ENCODE measurements around the gene AP1S1. TPM values are rescaled to one million over a fixed set of nuclear protein-coding genes. Genes with fewer than 3 reads are reported as not detected.

The AP1S1 gene
- total and polyA plus RNA-seq, 9 of the 15 experiments (the other 6 are each of a cell fraction or from before 2014, with no cell fraction given): 4.4 to 149 (median 89.4) TPM

DNA sequence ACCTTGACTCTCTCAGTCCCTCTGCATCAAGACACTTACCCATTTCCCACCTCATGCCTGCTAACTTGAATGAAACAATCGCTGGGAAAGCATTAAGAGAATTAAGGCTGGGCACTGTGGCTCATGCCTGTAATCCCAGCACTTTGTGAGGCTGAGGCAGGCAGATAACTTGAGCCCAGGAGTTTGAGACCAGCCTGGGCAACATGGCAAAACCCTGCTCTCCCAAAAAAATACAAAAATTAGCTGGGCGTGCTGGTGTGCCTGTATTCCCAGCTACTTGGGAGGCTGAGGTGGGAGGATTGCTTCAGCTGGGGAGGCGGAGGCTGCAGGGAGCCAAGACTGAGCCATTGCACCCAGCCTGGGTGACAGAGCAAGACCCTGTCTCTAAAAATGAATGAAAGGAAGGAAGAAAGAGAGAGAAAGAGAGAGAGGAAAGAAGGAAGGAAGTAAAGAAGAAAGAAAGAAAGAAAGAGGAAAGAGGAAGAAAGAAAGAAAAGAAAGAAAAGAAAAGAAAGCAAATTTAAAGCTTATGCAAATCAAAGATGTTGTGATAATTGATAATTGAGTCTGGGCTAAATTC lies 26.7 kb upstream of the AP1S1 start:
- no peak for FAIRE-seq
- no peaks in the 10 kb centered on the region for H3K36me3 ChIP-seq (ENCODE audit: control insufficient read depth, insufficient read depth, low read length)
- in situ Hi-C loops (cut with MboI): no loop called here
- H3K9ac ChIP-seq (ENCODE audit: insufficient read depth in 1 of 2, low read depth in 2 of 2, low read length in 2 of 2): no peak overlapping the region; a peak in 1 of 4 replicates
- H2AFZ ChIP-seq (ENCODE audit: low read depth, low read length): peak overlapping the region; percentile 94
- no peaks in the 10 kb centered on the region for H3K9me1 ChIP-seq (ENCODE audit: control insufficient read depth, insufficient read depth, low read length)
- no peak for DNase-seq (ENCODE audit: extremely low read depth in 1 of 4, low spot score in 3 of 4)
- TF ChIP-seq ELF4 (CRISPR knock-in tag; IDR thresholded peaks at IDR 0.05) (peak; percentile 48; the same call in 1 of the 2 replicates), NFIC (IDR thresholded peaks at IDR 0.05) (no peak)
- TF ChIP-seq, protein P1, sequence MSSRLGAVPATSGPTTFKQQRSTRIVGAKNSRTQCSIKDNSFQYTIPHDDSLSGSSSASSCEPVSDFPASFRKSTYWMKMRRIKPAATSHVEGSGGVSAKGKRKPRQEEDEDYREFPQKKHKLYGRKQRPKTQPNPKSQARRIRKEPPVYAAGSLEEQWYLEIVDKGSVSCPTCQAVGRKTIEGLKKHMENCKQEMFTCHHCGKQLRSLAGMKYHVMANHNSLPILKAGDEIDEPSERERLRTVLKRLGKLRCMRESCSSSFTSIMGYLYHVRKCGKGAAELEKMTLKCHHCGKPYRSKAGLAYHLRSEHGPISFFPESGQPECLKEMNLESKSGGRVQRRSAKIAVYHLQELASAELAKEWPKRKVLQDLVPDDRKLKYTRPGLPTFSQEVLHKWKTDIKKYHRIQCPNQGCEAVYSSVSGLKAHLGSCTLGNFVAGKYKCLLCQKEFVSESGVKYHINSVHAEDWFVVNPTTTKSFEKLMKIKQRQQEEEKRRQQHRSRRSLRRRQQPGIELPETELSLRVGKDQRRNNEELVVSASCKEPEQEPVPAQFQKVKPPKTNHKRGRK (tag; IDR thresholded peaks at IDR 0.05): peak; percentile 93
- ChIA-PET CTCF (ENCODE audit: low intra/inter-chr PET ratio) (interaction anchor here (0.8 kb wide), 1 partner anchor 12 kb away, joined by 3 read pairs; no protein-coding TSS in a partner anchor), POLR2A (interaction anchor here (0.6 to 1.4 kb wide), 4 partner anchors 11 to 25 kb away, joined by 3 to 6 read pairs (median 4); no protein-coding TSS in a partner anchor)
- no peaks in the 10 kb centered on the region for H3K79me2 ChIP-seq (ENCODE audit: control insufficient read depth, insufficient read depth, low read length)
- BruUV-seq (replicated peaks): TSS peak; percentile 67
- 66% methylated on average over 3 of the region's 3 CpGs for WGBS (ENCODE audit: insufficient coverage, low coverage, missing lambda C conversion rate)
- H3K4me2 ChIP-seq (ENCODE audit: insufficient read depth, low read length): peak overlapping the region; percentile 79
- ATAC-seq: no peak
- peaks cover 21 to 33% of the 10 kb centered on the region in 2 experiments for H3K4me1 ChIP-seq (replicated peaks in 1 of 2; ENCODE audit: control insufficient read depth in 2 of 2, insufficient read depth in 2 of 2, low read length in 2 of 2)
- H3K27ac ChIP-seq (ENCODE audit: extremely low read depth, low read depth, low read length): no peak overlapping the region
- H4K20me1 ChIP-seq (replicated peaks; ENCODE audit: control insufficient read depth, insufficient read depth, low read length): no peaks in the 10 kb centered on the region
- no peak overlapping the region for H3K4me3 ChIP-seq
- H3K27me3 ChIP-seq (ENCODE audit: control insufficient read depth in 2 of 2, insufficient read depth in 2 of 2, low read length in 2 of 2): no peaks in the 10 kb centered on the region
- H3K9me3 ChIP-seq (replicated peaks; ENCODE audit: control insufficient read depth, insufficient read depth, low read depth, low read length): no peaks in the 10 kb centered on the region
- intact Hi-C loops (cut with micrococcal nuclease): no loop called here
